IPS-11a (cell line): ENCODE results near the gene AKR1A1.
"Not testable (repeated sequence)": the region's sequence is repeated elsewhere in the genome, so short reads cannot be mapped to it uniquely, and the experiment has no call there.

Experiments
- H3K4me3 ChIP-seq: one replicate; pipeline ENCODE4 v1.5.1; 2013; ENCODE audit warnings: low read depth, low read length, control low read depth

The AKR1A1 gene

DNA sequence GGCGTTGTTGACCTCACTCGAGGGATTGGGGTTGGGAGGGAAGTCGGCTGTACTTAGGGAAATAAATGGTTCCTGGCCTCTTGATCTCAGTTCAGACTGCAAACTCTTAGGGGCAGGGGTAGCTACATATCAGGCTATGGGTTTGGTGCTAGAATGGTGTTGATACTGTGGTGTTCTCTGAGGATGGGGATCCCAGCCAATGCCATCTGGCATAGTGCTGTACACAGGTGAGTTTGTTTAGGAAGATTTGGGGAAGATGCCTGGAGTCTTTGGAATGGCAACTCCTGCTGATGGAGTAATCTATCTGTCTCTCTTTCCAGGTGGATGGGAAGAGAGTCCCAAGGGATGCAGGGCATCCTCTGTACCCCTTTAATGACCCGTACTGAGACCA is 18.9 kb downstream of the AKR1A1 start:
- no peak overlapping the region for H3K4me3 ChIP-seq

GRCh38 chr1:45569962-45570581 is 19.4 kb downstream of the AKR1A1 start:
- no peak overlapping the region for H3K4me3 ChIP-seq

- H3K4me3 ChIP-seq, result no peak overlapping the region
Observed at GRCh38 chr1:45570631-45571030, 20.0 kb downstream of the AKR1A1 start.

- no peak overlapping the region for H3K4me3 ChIP-seq
Observed at GRCh38 chr1:45573231-45573804, 22.7 kb downstream of the AKR1A1 start.

DNA sequence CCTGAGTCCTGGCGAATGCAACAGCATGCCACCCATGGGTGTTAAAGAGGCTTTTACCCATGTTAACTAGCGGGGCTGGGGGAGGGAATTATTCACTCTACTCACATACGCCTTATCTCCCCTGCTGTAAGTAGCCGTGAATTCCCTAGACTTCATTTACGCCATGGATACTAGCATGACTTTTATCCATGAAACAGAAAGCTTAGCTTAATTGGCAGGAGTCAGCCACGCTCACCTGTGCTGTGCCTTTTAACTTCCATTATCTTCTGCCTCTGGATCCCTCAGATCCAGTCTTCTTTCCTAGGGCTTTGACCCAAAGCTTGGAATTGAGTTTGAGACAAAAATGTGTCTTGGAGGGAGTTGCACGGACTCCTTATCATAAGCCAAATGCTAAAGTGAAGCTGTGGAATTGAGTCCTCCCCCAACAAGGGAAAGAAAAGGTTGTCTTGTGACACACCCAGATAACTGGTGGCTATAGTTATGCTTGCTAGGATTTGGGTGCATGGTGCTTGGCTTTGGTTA is 23.5 kb downstream of the AKR1A1 start:
- no peak overlapping the region for H3K4me3 ChIP-seq

DNA sequence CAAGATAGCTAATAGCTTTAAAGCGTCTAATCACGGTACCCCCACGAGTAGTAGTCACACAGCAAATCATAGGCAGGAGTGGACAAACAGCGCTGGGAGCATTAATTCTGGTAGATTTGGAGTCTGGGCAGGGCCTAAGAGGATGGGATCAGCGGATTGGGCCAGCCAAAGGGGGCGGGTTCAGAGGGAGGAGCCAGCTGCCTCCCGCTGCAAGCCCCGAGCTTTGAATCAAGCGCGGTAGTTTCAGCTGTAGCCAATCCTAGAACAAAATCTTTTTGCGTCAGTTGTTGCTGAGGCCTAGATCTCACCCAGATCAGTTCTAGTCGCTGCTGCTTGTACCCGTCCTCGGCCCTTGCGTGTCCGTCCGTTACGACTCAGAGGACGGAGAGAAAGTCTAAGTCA is 32.6 kb downstream of the AKR1A1 start:
- H3K4me3 ChIP-seq, result peak overlapping the region; percentile 100

GRCh38 chr1:45583666-45584350 is 33.2 kb downstream of the AKR1A1 start, which contains the start of gene NASP:
TSS of gene NASP (plus strand) at chr1:45584041. CDS start at chr1:45584147, 106 bp downstream.
- H3K4me3 ChIP-seq, result peak within 1 kb of the TSS; percentile 100

DNA sequence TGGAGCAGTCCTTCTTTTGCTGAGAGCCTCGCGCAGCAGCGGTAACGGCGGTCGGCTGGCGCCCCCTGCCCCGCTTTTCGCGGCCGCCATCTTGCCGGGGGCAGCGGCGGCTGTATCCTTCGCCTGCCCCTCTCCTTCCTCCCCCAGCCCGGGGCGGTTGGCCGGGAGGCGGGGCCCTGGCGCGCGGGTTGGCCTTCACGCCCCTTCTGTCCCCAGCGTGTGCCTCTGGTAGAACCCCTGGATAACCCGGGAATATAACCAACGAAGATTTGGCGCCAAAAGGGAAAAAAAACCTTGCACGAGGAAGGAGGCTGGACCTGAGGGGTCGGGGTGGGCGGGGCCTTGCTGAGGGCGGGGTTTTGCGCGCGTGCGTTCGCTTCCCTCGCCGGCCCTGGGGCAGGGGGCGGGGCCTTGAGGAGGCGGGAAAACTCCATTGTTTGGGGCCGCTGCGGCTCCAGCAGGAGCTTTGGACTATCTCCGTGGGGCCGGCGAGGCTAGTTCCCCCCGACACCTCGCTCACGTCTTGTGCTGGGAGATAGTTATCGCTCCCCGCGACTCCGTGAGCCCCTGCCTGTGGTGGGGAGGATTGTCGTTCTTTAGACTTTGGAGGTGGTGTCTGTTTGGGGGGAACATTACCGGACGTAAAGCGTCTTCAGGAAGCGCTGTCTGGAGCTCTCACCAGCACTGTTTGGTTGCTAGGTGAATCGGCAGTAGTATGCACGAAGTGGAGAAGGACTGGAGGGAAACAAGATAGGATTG is 33.9 kb downstream of the AKR1A1 start:
- peak overlapping the region; percentile 100 for H3K4me3 ChIP-seq

DNA sequence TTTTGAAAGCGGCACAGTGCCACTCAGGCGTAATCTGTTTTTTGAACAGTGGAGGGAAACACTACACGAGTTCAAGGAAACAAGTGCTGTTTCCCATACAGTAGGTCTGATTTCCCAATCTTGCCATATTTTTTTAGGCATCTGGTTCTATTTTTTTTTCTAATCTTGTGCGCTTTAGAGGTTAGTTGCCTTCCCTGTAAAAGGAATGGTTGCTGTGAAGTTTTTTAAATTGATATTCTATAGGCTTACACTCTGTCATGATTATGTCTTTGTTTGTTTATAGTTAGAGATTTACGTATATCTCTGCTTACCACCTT is 34.4 kb downstream of the AKR1A1 start:
- H3K4me3 ChIP-seq, result peak overlapping the region; percentile 100

GRCh38 chr1:45585496-45586075 is 35.0 kb downstream of the AKR1A1 start:
- H3K4me3 ChIP-seq, result peak overlapping the region; percentile 100

GRCh38 chr1:45586769-45587168 is 36.1 kb downstream of the AKR1A1 start:
- no peak overlapping the region for H3K4me3 ChIP-seq

- H3K4me3 ChIP-seq, result no peak overlapping the region
Observed at GRCh38 chr1:45589861-45590260, 39.2 kb downstream of the AKR1A1 start.

DNA sequence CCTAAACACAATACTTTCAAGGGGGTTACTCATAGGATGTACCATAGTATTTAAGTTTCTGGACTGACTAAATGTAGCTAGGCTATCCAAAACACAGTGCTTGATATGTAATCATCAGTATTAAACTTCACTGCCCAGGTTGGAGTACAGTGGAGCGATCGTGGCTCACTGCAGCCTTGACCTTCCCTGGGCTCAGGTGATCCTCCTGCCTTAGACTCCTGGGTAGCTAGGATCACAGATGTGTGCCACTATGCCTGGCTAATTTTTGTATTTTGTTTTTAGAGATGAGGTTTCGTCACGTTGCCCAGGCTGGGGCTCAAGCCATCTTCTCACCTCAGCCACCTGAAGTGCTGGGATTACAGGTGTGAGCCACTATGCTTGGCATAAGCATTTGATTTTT is 43.8 kb downstream of the AKR1A1 start:
- no peak overlapping the region for H3K4me3 ChIP-seq

DNA sequence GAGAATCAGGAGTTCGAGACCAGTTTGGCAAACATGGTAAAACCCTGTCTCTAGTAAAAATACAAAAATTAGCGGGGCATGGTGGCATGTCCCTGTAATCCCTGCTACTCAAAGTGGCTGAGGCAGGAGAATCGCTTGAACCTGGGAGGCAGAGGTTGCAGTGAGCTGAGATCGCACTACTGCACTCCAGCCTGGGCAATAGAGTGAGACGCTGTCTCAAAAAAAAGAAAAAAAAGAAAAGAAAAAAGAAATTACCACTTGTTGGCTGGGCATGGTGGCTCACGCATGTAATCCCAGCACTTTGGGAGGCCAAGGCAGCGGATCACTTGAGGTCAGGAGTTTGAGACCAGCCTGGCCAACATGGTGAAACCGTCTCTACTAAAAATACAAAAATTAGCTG is 46.1 kb downstream of the AKR1A1 start:
- not testable (repeated sequence) for H3K4me3 ChIP-seq

DNA sequence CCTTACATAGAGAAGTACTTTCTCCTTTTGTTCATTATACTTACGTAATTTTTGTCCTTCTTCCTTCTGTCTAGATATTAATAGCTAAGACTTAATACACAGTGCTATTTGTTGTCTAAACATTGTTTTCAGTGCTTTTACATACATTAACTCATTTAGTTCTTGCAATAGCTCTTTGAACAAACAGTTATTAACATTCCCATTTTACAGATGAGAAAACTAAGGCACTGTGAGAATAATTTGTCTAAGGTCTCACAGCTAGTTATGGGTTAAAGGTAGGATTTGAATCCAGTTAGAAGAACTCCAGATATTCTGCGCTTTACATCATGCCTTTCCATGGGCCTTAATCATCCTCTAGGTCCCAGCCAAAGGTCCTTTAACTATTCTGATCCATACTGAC is 53.6 kb downstream of the AKR1A1 start:
- no peak overlapping the region for H3K4me3 ChIP-seq

- H3K4me3 ChIP-seq, result no peak overlapping the region
Observed at GRCh38 chr1:45607404-45608074, 56.9 kb downstream of the AKR1A1 start.

GRCh38 chr1:45608175-45609156 is 57.8 kb downstream of the AKR1A1 start:
- H3K4me3 ChIP-seq, result no peak overlapping the region

DNA sequence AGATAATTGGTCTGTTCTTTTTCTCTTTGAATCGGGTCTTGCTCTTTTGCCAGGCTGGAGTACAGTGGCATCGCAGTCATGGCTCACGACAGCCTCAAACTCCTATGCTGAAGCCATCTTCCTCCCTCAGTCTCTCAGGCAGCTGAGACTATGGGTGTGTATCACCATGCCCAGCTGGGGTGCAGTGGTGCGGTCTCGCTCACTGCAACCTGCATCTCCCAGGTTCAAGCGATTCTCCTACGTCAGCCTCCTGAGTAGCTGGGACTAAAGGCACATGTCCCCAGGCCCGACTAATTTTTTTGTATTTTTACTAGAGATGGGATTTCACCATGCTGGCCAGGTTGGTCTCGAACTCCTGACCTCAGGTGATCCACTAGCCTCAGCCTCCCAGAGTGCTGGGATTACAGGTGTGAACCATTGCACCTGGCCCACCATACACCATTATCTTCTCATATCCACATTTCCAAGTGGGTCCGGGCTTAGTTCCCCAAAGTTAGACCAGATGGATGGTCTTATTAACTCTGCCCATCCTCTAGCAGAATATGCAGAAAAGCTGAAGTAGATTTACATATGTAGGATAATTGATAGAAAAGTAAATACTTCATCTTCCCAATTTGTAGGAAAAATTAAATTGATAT is 60.1 kb downstream of the AKR1A1 start:
- no peak overlapping the region for H3K4me3 ChIP-seq
